GM10248 (cell line): ENCODE measurements around the gene PIEZO2.
"Not testable (repeated sequence)": the region's sequence is repeated elsewhere in the genome, so short reads cannot be mapped to it uniquely, and the experiment has no call there.

Experiments used
- CTCF ChIA-PET: fragments of 300-600 bp; sonication (Branson Sonifier 250); formaldehyde crosslinking; extraction: SDS; loops from one replicate; lab custom pipeline; 2021; ENCODE audit warnings: antibody characterized with exemption; lab: Yijun Ruan, JAX
- POLR2A ChIA-PET: fragments of 350-650 bp; sonication (Branson Sonifier 250); formaldehyde crosslinking; extraction: SDS; loops from one replicate; lab custom pipeline; 2020; ENCODE audit warnings: antibody characterized with exemption; lab: Yijun Ruan, JAX
- DNase-seq: peaks from one replicate; pipeline ENCODE4 v3.0.0; 2012; ENCODE audit errors: extremely low spot score
- TF ChIP-seq, protein P1 (sequence below): IDR thresholded peaks from 2 replicates; pipeline ENCODE4 v1.5.1; 2012; ENCODE audit warnings: mild to moderate bottlenecking, low read depth; ENCODE audit errors: extremely low read depth, missing control alignments, control extremely low read depth

The PIEZO2 gene

DNA sequence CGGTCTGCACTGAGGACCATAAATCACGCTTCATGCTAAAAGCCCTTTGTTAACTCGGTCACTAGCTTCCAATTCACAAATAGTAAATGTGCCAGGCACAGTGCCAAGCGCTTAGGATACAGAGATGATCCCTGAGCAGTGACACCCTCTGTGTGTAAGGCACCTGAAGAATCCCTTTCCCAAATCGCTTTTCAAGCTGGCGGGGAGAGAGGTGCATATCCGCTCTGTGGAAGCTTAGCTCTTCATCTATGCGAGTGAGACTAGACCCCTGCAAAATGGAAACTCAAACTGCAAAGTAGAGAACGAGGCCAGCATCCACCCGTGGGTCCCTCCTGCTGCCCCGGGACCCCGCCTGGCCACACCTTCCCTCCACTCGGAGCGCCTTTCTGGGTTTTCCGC is 2.4 kb downstream of the PIEZO2 start:
- DNase-seq: no peak
- CTCF ChIA-PET: interaction anchor here (0.6 to 2.0 kb wide), 7 partner anchors 10 to 360 kb away, joined by 3 to 7 read pairs (median 3); no protein-coding TSS in a partner anchor
- POLR2A ChIA-PET: no interaction called here
- TF ChIP-seq, protein P1, sequence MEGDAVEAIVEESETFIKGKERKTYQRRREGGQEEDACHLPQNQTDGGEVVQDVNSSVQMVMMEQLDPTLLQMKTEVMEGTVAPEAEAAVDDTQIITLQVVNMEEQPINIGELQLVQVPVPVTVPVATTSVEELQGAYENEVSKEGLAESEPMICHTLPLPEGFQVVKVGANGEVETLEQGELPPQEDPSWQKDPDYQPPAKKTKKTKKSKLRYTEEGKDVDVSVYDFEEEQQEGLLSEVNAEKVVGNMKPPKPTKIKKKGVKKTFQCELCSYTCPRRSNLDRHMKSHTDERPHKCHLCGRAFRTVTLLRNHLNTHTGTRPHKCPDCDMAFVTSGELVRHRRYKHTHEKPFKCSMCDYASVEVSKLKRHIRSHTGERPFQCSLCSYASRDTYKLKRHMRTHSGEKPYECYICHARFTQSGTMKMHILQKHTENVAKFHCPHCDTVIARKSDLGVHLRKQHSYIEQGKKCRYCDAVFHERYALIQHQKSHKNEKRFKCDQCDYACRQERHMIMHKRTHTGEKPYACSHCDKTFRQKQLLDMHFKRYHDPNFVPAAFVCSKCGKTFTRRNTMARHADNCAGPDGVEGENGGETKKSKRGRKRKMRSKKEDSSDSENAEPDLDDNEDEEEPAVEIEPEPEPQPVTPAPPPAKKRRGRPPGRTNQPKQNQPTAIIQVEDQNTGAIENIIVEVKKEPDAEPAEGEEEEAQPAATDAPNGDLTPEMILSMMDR: no peak

DNA sequence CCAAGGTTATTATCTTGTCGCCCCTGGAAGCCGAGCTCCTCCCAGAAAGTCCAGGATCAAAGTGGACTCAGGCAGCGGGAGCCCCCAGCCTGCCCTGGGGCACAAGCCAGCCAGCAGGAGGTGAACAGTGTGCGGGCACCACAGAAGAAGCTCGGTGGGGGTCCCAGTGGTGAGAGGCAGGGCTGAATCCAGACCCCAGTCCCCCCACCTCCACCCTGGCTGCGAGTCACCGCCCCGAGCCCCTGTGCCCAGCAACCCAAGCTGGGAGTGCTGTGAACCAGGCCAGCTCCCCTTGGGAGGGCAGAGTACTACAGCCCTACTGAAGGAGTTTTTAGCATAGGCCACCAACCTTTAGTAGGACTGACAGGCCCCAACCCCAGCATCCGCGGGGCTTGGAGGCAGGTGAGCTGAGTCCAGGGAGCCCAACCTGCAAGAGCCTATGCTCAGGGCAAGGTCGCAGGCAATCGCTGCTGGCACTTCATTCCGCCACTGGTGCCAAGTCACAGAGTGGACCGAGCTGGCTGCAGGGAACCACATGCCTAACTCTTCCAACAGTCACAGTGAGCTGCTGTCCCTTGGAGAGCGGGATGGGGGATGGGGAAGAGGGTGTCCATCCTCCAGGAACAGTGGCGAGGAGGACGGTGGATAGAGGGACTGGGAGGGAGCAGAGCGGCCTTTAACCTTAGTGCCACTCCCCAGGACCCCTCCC is 3.0 kb downstream of the PIEZO2 start:
- ChIA-PET CTCF (interaction anchor here (1.1 to 3.0 kb wide), 7 partner anchors 8 to 360 kb away, joined by 3 to 21 read pairs (median 5); no protein-coding TSS in a partner anchor), POLR2A (interaction anchor here (0.6 kb wide), 1 partner anchor 93 kb away, joined by 3 read pairs; no protein-coding TSS in a partner anchor)
- DNase-seq: no peak
- TF ChIP-seq, protein P1: no peak

DNA sequence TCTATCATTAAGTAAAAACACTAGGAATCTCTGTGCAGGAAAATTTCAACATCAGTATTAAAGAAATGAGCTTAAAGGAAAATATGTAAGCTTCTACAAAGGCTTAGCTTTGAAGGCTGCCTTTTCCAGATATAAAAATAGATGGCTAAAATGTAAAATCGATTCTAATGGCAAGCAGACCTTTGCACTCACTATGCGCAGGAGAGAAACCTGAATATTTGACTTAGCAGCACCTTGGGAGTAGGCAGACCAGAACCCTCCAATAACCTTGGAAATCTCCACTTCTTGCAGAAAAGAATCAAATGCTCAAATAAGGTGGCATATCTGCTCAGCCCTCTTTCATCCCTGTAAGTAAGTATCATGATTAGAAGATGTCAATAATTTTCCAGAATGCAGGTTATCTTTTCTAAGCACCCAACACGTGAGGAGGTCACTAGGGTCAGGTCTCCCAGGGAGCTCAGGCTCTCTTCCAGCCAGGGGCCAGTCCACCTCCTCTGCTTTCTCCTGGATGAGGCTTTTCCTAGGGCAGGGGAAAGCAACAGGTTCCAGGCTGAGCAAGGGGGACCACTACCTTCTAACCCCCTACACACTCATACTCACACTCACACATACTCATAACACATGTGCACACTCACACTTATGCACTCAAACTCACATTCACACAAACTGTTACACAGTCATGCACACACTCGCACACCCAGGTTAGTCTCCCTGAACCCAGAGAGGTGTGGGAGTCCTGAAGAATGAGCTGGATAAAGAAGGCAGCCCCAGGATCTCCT is 3.8 kb downstream of the PIEZO2 start:
- TF ChIP-seq, protein P1: no peak
- ChIA-PET CTCF (interaction anchor here (1.3 to 3.0 kb wide), 5 partner anchors 9 to 359 kb away, joined by 4 to 21 read pairs (median 7); no protein-coding TSS in a partner anchor), POLR2A (no interaction called here)
- no peak for DNase-seq

DNA sequence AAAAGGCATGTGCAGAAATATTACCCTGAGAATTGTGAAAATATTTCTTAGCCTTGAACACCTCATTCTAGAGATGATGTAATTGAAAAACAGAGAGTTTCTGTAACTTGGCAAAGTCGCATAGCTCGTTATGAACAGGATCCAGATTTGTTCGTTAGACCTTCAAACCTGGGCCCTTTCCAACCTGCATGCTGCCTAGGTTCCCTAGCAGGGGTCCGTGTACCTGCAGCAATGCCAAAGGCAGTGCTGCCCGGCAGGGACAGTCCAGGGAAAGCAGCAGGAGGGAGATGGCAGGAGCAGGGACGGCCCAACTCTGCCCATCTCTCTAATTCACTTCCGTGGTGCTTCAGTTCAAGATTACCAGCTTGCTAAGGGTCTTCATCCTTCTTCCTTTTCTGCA is 12.0 kb downstream of the PIEZO2 start:
- TF ChIP-seq, protein P1: no peak
- CTCF ChIA-PET: interaction anchor here (0.8 to 2.4 kb wide), 13 partner anchors 8 to 350 kb away, joined by 3 to 10 read pairs (median 4); partner anchors contain the start of gene PIEZO2
- POLR2A ChIA-PET: interaction anchor here (0.9 kb wide), 1 partner anchor 95 kb away, joined by 3 read pairs; no protein-coding TSS in a partner anchor
- no peak for DNase-seq

- TF ChIP-seq, protein P1: no peak
- ChIA-PET POLR2A (no interaction called here), CTCF (interaction anchor here (0.8 to 2.4 kb wide), 9 partner anchors 9 to 348 kb away, joined by 3 to 10 read pairs (median 3); partner anchors contain the start of gene PIEZO2)
- no peak for DNase-seq
These were observed 13.1 kb downstream of the PIEZO2 start for GRCh38 chr18:11136241-11136640.

- ChIA-PET POLR2A (no interaction called here), CTCF (interaction anchor here (1.4 to 2.4 kb wide), 2 partner anchors 12 to 19 kb away, joined by 4 to 10 read pairs; no protein-coding TSS in a partner anchor)
- TF ChIP-seq, protein P1: no peak
- DNase-seq: no peak
These were observed 14.4 kb downstream of the PIEZO2 start for GRCh38 chr18:11134940-11135339.

DNA sequence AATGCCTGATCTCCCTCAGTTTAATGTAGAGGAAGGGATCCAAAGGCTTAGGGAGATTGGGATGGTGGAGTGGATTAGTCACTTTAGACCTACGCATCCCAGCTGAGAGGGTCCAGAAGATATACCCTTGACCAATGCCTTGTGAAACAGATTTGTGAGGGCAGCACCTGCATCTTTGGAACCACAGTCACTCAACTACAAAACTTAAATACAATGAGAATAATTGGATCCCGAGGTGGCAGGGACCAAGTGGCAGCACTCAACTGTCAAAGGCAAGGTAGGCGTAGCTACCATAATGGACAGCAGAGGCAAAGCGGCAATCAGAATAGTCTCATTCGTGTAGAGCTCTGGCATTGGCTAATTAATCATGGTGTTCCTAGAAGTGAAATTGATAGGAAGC is 20.3 kb downstream of the PIEZO2 start:
- POLR2A ChIA-PET, DNase-seq: not testable (repeated sequence)
- CTCF ChIA-PET: interaction anchor here (2.1 kb wide), 1 partner anchor 13 kb away, joined by 5 read pairs; no protein-coding TSS in a partner anchor
